Measurements from ENCODE around the gene PTPRZ1.

- TF ChIP-seq POLR2A (IDR thresholded peaks at IDR 0.05; ENCODE audit: low read length) = no peak
- TF ChIP-seq GATA1 (IDR thresholded peaks at IDR 0.05; ENCODE audit: low read depth, low read length) = no peak
Observed at GRCh38 chr7:122059542-122059941, 186.6 kb downstream of the PTPRZ1 start.

Measured in erythroblast (primary cell).